Breast epithelium (tissue), 3 donors: Measurements from ENCODE around the gene JAGN1.

Experiments
- CTCF ChIP-seq, 3 donors: fragments of 450-650 bp; IDR thresholded peaks; one replicate each; pipeline ENCODE4 v1.5.1; 2016 to 2017; ENCODE audit warnings: antibody characterized with exemption in 3 of 3, mild to moderate bottlenecking in 3 of 3, moderate library complexity in 3 of 3
- POLR2A ChIP-seq: fragments of 450-650 bp; IDR thresholded peaks from one replicate; pipeline ENCODE4 v1.6.1; 2016; ENCODE audit warnings: antibody characterized with exemption, mild to moderate bottlenecking, moderate library complexity
- POLR2AphosphoS5 ChIP-seq, 3 donors: sonication (generic); formaldehyde crosslinking; IDR thresholded peaks; one replicate each; pipeline ENCODE4 v1.6.1; 2017; ENCODE audit warnings: antibody characterized with exemption in 3 of 3

GRCh38 chr3:9875448-9875847, 15.0 kb upstream of the JAGN1 start:
- TF ChIP-seq CTCF (IDR thresholded peaks at IDR 0.05) (no peak), POLR2AphosphoS5 (IDR thresholded peaks at IDR 0.05) (no peak), POLR2A (no peak)
